Transverse colon (tissue), 4 donors: ENCODE data around the gene MCTP2. TPM values are rescaled to one million over a fixed set of nuclear protein-coding genes. Genes with fewer than 3 reads are reported as not detected.

Source experiments
- DNase-seq: peaks from one replicate; pipeline ENCODE4 v3.0.0-alpha.2; 2019
- H3K27ac ChIP-seq, 4 donors: fragments of 200-600 bp; sonication (generic); 2 replicates each; pipeline ENCODE4 v1.5.1; 2016 to 2018; ENCODE audit warnings: inconsistent platforms in 4 of 4
- H3K27me3 ChIP-seq: fragments of 200-600 bp; sonication (generic); 2 replicates; pipeline ENCODE4 v1.5.1; 2017; ENCODE audit warnings: inconsistent platforms
- H3K36me3 ChIP-seq, 4 donors: fragments of 200-600 bp; sonication (generic); 2 replicates each; pipeline ENCODE4 v1.5.1; 2017 to 2019; ENCODE audit warnings: inconsistent platforms in 4 of 4
- H3K4me1 ChIP-seq, 4 donors: fragments of 200-600 bp; sonication (generic); 2 replicates each; pipeline ENCODE4 v1.5.1; 2017 to 2020; ENCODE audit warnings: inconsistent platforms in 4 of 4
- H3K4me3 ChIP-seq, 4 donors: fragments of 200-600 bp; sonication (generic); 1 replicate in 1 of 4; 2 replicates in 3 of 4; pipeline versions ENCODE4 v1.5.1 to v1.6.1; 2017 to 2019; ENCODE audit warnings: inconsistent platforms in 4 of 4
- H3K9me3 ChIP-seq, 2 donors: fragments of 200-600 bp; sonication (generic); 2 replicates each; pipeline ENCODE4 v1.5.1; 2017 to 2019; ENCODE audit warnings: inconsistent platforms in 2 of 2
- EP300 ChIP-seq: sonication (generic); formaldehyde crosslinking; IDR thresholded peaks from one replicate; pipeline ENCODE4 v1.6.1; 2017; ENCODE audit warnings: antibody characterized with exemption, low read depth
- POLR2A ChIP-seq: fragments of 450-650 bp; IDR thresholded peaks from one replicate; pipeline ENCODE4 v1.6.1; 2016; ENCODE audit warnings: antibody characterized with exemption, mild to moderate bottlenecking, moderate library complexity
- POLR2AphosphoS5 ChIP-seq, 3 donors: sonication (generic); formaldehyde crosslinking; IDR thresholded peaks; one replicate each; pipeline ENCODE4 v1.6.1; 2016; ENCODE audit warnings: antibody characterized with exemption in 3 of 3
- WGBS, 2 donors: methylation state at CpG; one replicate each; pipeline ENCODE4 v1.1.5; 2018; ENCODE audit warnings: low coverage in 1 of 2; 5-methylcytosine and 5-hydroxymethylcytosine counted together
- in situ Hi-C, 4 donors: fragments of 200-750 bp; cut with MboI; loops; one replicate each; pipeline versions ENCODE4 v1.15.0 to v1.15.1; 2017; ENCODE audit warnings: low sequenced_read_pairs in 3 of 4, low pct_ligation_motif_present in 1 of 4, low pct_unique_long_range_greater_than_20kb in 1 of 4
- intact Hi-C: fragments of 100-400 bp; cut with DNase I; formaldehyde crosslinking; loops from one replicate; pipeline ENCODE4 v1.15.1; 2023; ENCODE audit warnings: low total_unique reads
- total RNA-seq, 4 donors: library from RNA; depleted of rRNA; stranded (reverse); fragments of >200 nt; gene quantifications; one replicate each; pipeline ENCODE4 v1.1.0, GENCODE V29; 2016
- TF ChIP-seq, protein P1 (sequence below), 5 experiments: fragments of 200-600 bp in 3 of 5; fragments of 450-650 bp in 2 of 5; sonication (generic) in 3 of 5; IDR thresholded peaks; 1 replicate in 2 of 5; 2 replicates in 3 of 5; pipeline ENCODE4 v1.5.1; 2016 to 2017; ENCODE audit warnings: antibody characterized with exemption in 5 of 5, inconsistent platforms in 3 of 5, mild to moderate bottlenecking in 2 of 5, moderate library complexity in 1 of 5

The MCTP2 gene
- total RNA-seq, 4 donors from 2014 or later: 108 to 409 (median 144) TPM

DNA sequence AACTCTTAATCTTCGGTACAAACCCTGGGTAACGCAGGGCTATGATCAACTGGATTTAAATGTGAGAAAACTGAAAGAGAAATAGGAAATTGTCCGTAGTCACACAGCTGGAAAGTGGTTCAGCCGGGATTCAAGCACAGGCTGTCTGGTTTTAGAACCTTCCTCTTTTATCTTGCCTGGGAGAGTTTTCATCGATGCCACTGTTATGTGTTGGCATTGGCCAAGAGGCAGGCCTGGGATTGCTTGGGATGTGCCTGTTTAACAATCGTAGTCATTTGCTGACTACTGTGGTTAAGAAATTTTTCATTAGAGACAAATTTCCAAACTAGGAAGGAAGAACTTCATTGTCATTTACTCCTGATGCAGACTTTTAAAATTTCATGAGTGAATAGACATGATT is 4.3 kb downstream of the MCTP2 start:
- H3K36me3 ChIP-seq: no peaks in the 10 kb centered on the region
- in situ Hi-C loops (no loop called here), intact Hi-C loops (no loop called here)
- no peak overlapping the region for H3K27ac ChIP-seq
- DNase-seq: no peak
- H3K4me3 ChIP-seq: no peak overlapping the region
- H3K4me1 ChIP-seq: peaks cover 0 to 64% (median 37%) of the 10 kb centered on the region in 4 donors
- WGBS, 2 donors: 88 to 91% methylated on average over 5 to 6 of the region's 6 CpGs
- H3K9me3 ChIP-seq: no peaks in the 10 kb centered on the region
- TF ChIP-seq EP300: no peak
- no peak for TF ChIP-seq POLR2A
- no peak for TF ChIP-seq POLR2AphosphoS5 (IDR thresholded peaks at IDR 0.05)
- TF ChIP-seq, protein P1, sequence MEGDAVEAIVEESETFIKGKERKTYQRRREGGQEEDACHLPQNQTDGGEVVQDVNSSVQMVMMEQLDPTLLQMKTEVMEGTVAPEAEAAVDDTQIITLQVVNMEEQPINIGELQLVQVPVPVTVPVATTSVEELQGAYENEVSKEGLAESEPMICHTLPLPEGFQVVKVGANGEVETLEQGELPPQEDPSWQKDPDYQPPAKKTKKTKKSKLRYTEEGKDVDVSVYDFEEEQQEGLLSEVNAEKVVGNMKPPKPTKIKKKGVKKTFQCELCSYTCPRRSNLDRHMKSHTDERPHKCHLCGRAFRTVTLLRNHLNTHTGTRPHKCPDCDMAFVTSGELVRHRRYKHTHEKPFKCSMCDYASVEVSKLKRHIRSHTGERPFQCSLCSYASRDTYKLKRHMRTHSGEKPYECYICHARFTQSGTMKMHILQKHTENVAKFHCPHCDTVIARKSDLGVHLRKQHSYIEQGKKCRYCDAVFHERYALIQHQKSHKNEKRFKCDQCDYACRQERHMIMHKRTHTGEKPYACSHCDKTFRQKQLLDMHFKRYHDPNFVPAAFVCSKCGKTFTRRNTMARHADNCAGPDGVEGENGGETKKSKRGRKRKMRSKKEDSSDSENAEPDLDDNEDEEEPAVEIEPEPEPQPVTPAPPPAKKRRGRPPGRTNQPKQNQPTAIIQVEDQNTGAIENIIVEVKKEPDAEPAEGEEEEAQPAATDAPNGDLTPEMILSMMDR (IDR thresholded peaks at IDR 0.05): no peak
- H3K27me3 ChIP-seq: no peaks in the 10 kb centered on the region

DNA sequence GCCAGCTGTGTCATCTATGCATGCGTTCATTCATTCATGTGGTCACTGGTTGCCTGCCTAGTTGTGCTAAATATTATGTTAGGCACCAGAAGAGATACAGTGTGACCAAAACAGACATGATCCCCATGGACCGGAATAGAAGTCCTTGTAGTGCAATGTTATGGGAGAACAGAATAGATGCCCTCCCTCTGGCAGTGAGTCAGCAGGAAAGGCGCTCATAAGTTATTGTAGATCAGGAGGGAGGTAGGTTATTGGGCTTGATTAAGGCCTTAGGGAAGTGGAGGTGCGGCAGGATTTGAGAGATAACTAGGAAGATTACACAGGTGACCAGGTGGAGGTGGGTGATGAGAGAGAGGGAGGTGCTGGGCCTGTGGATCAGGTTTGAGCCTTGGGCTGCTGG is 5.2 kb downstream of the MCTP2 start:
- Histone ChIP-seq H3K27me3 (no peaks in the 10 kb centered on the region), H3K4me3 (no peak overlapping the region), H3K4me1 (peaks cover 0 to 62% (median 36%) of the 10 kb centered on the region in 4 donors), H3K9me3 (no peaks in the 10 kb centered on the region), H3K36me3 (no peaks in the 10 kb centered on the region), H3K27ac (peak overlapping the region in 1 of 4 donors; percentile 11)
- intact Hi-C loops (no loop called here), in situ Hi-C loops (no loop called here)
- no peak for DNase-seq
- WGBS, 2 donors: 80 to 82% methylated on average over 3 to 4 of the region's 4 CpGs
- no peak for TF ChIP-seq EP300
- TF ChIP-seq, protein P1 (IDR thresholded peaks at IDR 0.05): no peak
- no peak for TF ChIP-seq POLR2AphosphoS5 (IDR thresholded peaks at IDR 0.05)
- no peak for TF ChIP-seq POLR2A

DNA sequence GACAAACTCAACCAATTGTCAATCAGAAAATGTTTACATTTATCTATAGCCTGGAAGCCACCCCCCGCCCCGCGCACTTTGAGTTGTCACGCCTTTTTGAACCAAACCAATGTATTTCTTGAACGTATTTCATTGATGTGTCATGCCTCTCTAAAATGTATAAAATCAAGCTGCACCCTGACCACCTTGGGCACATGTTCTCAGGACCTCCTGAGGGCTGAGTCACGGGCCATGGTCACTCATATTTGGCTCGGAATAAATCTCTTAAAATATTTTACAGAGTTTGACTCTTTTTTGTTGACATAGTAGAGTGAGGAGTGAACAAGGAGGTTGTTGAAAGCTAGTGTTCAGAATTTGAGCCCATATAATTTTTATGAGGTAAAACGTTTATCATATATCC is 6.5 kb downstream of the MCTP2 start:
- H3K27ac ChIP-seq: peak overlapping the region in 3 of 4 donors; percentile 21 to 61 (median 26)
- no peaks in the 10 kb centered on the region for H3K27me3 ChIP-seq
- in situ Hi-C loops (no loop called here), intact Hi-C loops (no loop called here)
- 39 to 47% methylated on average over 2 to 8 of the region's 8 CpGs for WGBS, 2 donors
- TF ChIP-seq POLR2A: no peak
- TF ChIP-seq EP300: no peak
- TF ChIP-seq, protein P1 (IDR thresholded peaks at IDR 0.05): no peak
- no peak for TF ChIP-seq POLR2AphosphoS5 (IDR thresholded peaks at IDR 0.05)
- H3K9me3 ChIP-seq: no peaks in the 10 kb centered on the region
- H3K4me3 ChIP-seq: no peak overlapping the region
- H3K4me1 ChIP-seq: peaks cover 0 to 62% (median 36%) of the 10 kb centered on the region in 4 donors
- DNase-seq: no peak
- no peaks in the 10 kb centered on the region for H3K36me3 ChIP-seq

DNA sequence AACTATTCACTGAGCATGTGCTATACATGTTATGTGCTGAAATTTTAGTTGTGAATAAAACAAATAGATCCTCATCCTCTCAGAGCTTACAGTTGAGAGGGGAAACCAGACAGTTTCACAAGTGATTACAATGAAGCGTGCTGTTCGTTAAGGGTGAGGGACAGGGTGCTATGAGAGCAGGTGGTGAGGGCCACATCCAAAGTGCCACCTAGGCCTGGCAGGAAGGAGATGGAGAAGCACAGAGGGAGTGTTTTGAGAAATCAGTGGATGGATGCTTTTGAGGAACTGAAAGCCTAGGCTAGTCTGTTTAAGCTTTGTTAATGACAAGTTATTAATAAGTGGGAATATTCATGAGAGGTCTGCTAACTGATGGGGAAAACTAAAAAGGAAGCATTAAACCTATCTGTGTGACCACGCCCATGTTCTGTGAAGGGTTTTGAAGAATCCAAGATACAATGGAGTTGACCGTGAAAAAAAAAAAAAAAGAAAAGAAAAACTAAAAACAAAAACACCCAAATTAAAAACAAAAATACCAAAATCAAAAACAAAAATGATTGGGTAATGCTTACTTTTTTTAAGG is 7.3 kb downstream of the MCTP2 start:
- Histone ChIP-seq H3K27ac (peak overlapping the region in 3 of 4 donors; percentile 5 to 61 (median 26)), H3K36me3 (no peaks in the 10 kb centered on the region), H3K4me3 (no peak overlapping the region), H3K9me3 (no peaks in the 10 kb centered on the region), H3K4me1 (peaks cover 0 to 55% (median 36%) of the 10 kb centered on the region in 4 donors), H3K27me3 (no peaks in the 10 kb centered on the region)
- WGBS, 2 donors: 56 to 63% methylated on average over 4 of the region's 4 CpGs
- in situ Hi-C loops: no loop called here
- DNase-seq: no peak
- TF ChIP-seq, protein P1 (IDR thresholded peaks at IDR 0.05): no peak
- TF ChIP-seq EP300: no peak
- TF ChIP-seq POLR2A: no peak
- TF ChIP-seq POLR2AphosphoS5 (IDR thresholded peaks at IDR 0.05): no peak
- intact Hi-C loops: no loop called here
